CD14-positive monocyte (primary cell): ENCODE results near the gene TENT4B. TPM values are rescaled to one million over a fixed set of nuclear protein-coding genes. Genes with fewer than 3 reads are reported as not detected.
A peak's percentile ranks its signal among the peaks of the same experiment; 100 is the strongest.

Experiments
- DNase-seq, 3 donors: peaks; one replicate each; pipeline ENCODE4 v3.0.0-alpha.2; 2011 to 2022
- H2AFZ ChIP-seq: 2 replicates; pipeline ENCODE4 v1.6.0; 2012; ENCODE audit warnings: mild to moderate bottlenecking, low read depth, low read length, inconsistent platforms; ENCODE audit not compliant: insufficient read depth, poor library complexity, severe bottlenecking
- H3K27ac ChIP-seq, 2 donors: 1 replicate in 1 of 2; 2 replicates in 1 of 2; pipeline ENCODE4 v1.5.1; 2012 to 2013; ENCODE audit warnings: low read length in 2 of 2, control low read depth in 1 of 2, inconsistent platforms in 1 of 2, low read depth in 1 of 2, mild to moderate bottlenecking in 1 of 2
- H3K27me3 ChIP-seq, 2 donors: one replicate each; pipeline versions ENCODE4 v1.6.0 to v1.6.1; 2011 to 2013; ENCODE audit warnings: low read length in 2 of 2; ENCODE audit not compliant: control insufficient read depth in 2 of 2, insufficient read depth in 2 of 2
- H3K36me3 ChIP-seq, 2 donors: replicated peaks in 1 of 2; 1 replicate in 1 of 2; 2 replicates in 1 of 2; pipeline versions ENCODE4 v1.5.1 to v1.6.1; 2012 to 2013; ENCODE audit warnings: low read length in 2 of 2, control low read depth in 1 of 2, inconsistent platforms in 1 of 2, mild to moderate bottlenecking in 1 of 2; ENCODE audit not compliant: insufficient read depth in 2 of 2, control insufficient read depth in 1 of 2
- H3K4me1 ChIP-seq, 2 donors: 1 replicate in 1 of 2; 2 replicates in 1 of 2; pipeline versions ENCODE4 v1.5.1 to v1.6.1; 2012 to 2013; ENCODE audit warnings: low read length in 2 of 2, control low read depth in 1 of 2, inconsistent platforms in 1 of 2, mild to moderate bottlenecking in 1 of 2, moderate library complexity in 1 of 2; ENCODE audit not compliant: insufficient read depth in 2 of 2, control insufficient read depth in 1 of 2
- H3K4me2 ChIP-seq: replicated peaks from 2 replicates; pipeline ENCODE3; 2012; ENCODE audit warnings: low read length, moderate library complexity, mild to moderate bottlenecking; ENCODE audit not compliant: poor library complexity, severe bottlenecking; ENCODE audit errors: extremely low read depth
- H3K4me3 ChIP-seq, 3 experiments: fragments of 200-600 bp in 1 of 3; sonication (generic) in 1 of 3; replicated peaks in 1 of 3; 1 replicate in 2 of 3; 2 replicates in 1 of 3; pipeline ENCODE4 v1.5.1; 2011 to 2013; ENCODE audit warnings: low read length in 3 of 3, mild to moderate bottlenecking in 3 of 3, control low read depth in 2 of 3, low read depth in 2 of 3, inconsistent platforms in 1 of 3, moderate library complexity in 1 of 3
- H3K79me2 ChIP-seq: 2 replicates; pipeline ENCODE4 v1.6.0; 2012; ENCODE audit warnings: mild to moderate bottlenecking, control low read depth, inconsistent platforms, low read length, moderate library complexity; ENCODE audit not compliant: insufficient read depth
- H3K9ac ChIP-seq: 2 replicates; pipeline ENCODE4 v1.6.0; 2017; ENCODE audit warnings: low read length, mild to moderate bottlenecking; ENCODE audit not compliant: insufficient read depth, poor library complexity, severe bottlenecking
- H3K9me3 ChIP-seq, 2 donors: replicated peaks in 1 of 2; 1 replicate in 1 of 2; 2 replicates in 1 of 2; pipeline versions ENCODE4 v1.5.1 to v1.6.1; 2012 to 2013; ENCODE audit warnings: low read length in 2 of 2, control low read depth in 1 of 2; ENCODE audit not compliant: control insufficient read depth in 1 of 2, insufficient read depth in 1 of 2
- H4K20me1 ChIP-seq: 2 replicates; pipeline ENCODE4 v1.6.0; 2012; ENCODE audit warnings: mild to moderate bottlenecking, low read length, control low read depth, moderate library complexity; ENCODE audit not compliant: insufficient read depth
- H3K27ac Mint-ChIP-seq, 7 donors: one replicate each; pipeline ENCODE4 v1.8.0; 2020; ENCODE audit warnings: mild to moderate bottlenecking in 7 of 7, mixed read lengths in 7 of 7, moderate library complexity in 6 of 7, inconsistent platforms in 2 of 7
- H3K27me3 Mint-ChIP-seq, 3 donors: one replicate each; pipeline ENCODE4 v1.8.0; 2021 to 2022; ENCODE audit warnings: low read depth in 3 of 3, mild to moderate bottlenecking in 3 of 3, mixed read lengths in 3 of 3, moderate library complexity in 3 of 3, inconsistent platforms in 1 of 3
- H3K36me3 Mint-ChIP-seq, 2 donors: one replicate each; pipeline ENCODE4 v1.8.0; 2020; ENCODE audit warnings: mixed read lengths in 2 of 2, inconsistent platforms in 1 of 2, mild to moderate bottlenecking in 1 of 2
- H3K4me1 Mint-ChIP-seq: one replicate; pipeline ENCODE4 v1.8.0; 2020; ENCODE audit warnings: mild to moderate bottlenecking, mixed read lengths
- H3K4me3 Mint-ChIP-seq, 2 donors: one replicate each; pipeline ENCODE4 v1.8.0; 2020; ENCODE audit warnings: mild to moderate bottlenecking in 2 of 2, mixed read lengths in 2 of 2, moderate library complexity in 1 of 2
- H3K9me3 Mint-ChIP-seq, 7 donors: one replicate each; pipeline ENCODE4 v1.8.0; 2020 to 2022; ENCODE audit warnings: mixed read lengths in 7 of 7, mild to moderate bottlenecking in 6 of 7, moderate library complexity in 6 of 7, inconsistent platforms in 2 of 7
- WGBS: methylation state at CpG from one replicate; pipeline ENCODE4 v1.1.5; 2013; ENCODE audit warnings: missing lambda C conversion rate; ENCODE audit not compliant: insufficient coverage; 5-methylcytosine and 5-hydroxymethylcytosine counted together
- intact Hi-C, 2 donors: fragments of 100-400 bp; cut with micrococcal nuclease; formaldehyde crosslinking; loops; one replicate each; pipeline versions ENCODE4 v1.15.0 to v1.15.1; 2023
- polyA plus RNA-seq, 3 donors: library from polyadenylated mRNA; depleted of rRNA in 1 of 3; unstranded in 2 of 3; stranded (reverse) in 1 of 3; fragments of 300-500 nt in 2 of 3; fragments of >200 nt in 1 of 3; fragmentation: Illumina TruSeq in 2 of 3; gene quantifications; 1 replicate in 2 of 3; 2 replicates in 1 of 3; pipeline ENCODE4 v1.2.3, GENCODE V29; 2012 to 2021
- TF ChIP-seq, protein P1 (sequence below): fragments of 200-600 bp; IDR thresholded peaks from one replicate; pipeline ENCODE4 v1.8.0; 2022; ENCODE audit warnings: antibody characterized with exemption, mild to moderate bottlenecking

Gene TENT4B
- polyA plus RNA-seq, 3 donors = 1.4 to 9.0 (median 1.7) TPM

DNA sequence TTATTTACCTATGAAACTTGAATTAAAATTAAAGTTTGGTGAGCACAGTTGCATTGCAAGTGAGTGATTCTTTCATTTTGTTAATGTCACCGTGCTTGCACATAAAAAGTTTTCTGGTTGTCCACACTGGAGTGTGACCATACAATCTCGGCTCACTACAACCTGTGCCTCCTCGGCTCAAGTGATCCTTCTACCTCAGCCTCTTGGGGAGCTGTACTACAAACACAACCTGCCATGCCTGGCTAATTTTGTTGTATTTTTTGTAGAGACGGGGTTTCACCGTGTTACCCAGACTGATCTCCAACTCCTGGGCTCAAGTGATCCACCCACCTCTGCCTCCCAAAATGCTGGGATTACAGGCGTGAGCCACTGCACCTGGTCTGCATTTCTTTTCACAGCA lies 63.1 kb downstream of the TENT4B start:
- H3K4me3 Mint-ChIP-seq = no peak overlapping the region
- Histone ChIP-seq H3K27ac (no peak overlapping the region), H3K4me3 (no peak overlapping the region), H3K9me3 (no peaks in the 10 kb centered on the region), H3K4me2 (no peak overlapping the region), H3K27me3 (no peaks in the 10 kb centered on the region), H3K79me2 (peaks cover 15% of the 10 kb centered on the region), H3K36me3 (peaks cover 68 to 87% of the 10 kb centered on the region in 2 donors), H2AFZ (no peak overlapping the region), H3K9ac (no peak overlapping the region), H4K20me1 (peaks cover 24% of the 10 kb centered on the region), H3K4me1 (no peaks in the 10 kb centered on the region)
- 89% methylated on average over 3 of the region's 6 CpGs for WGBS
- H3K27ac Mint-ChIP-seq = no peak overlapping the region
- intact Hi-C loops = loop anchor here in 1 of 2 donors (10.0 kb wide), 1 partner anchor 149 kb away; the partner anchor contains the start of gene BRD7
- H3K4me1 Mint-ChIP-seq = no peaks in the 10 kb centered on the region
- peaks cover 74 to 82% of the 10 kb centered on the region in 2 donors for H3K36me3 Mint-ChIP-seq
- DNase-seq = no peak
- peaks cover 0 to 2% (median 0%) of the 10 kb centered on the region in 7 donors for H3K9me3 Mint-ChIP-seq
- TF ChIP-seq, protein P1, sequence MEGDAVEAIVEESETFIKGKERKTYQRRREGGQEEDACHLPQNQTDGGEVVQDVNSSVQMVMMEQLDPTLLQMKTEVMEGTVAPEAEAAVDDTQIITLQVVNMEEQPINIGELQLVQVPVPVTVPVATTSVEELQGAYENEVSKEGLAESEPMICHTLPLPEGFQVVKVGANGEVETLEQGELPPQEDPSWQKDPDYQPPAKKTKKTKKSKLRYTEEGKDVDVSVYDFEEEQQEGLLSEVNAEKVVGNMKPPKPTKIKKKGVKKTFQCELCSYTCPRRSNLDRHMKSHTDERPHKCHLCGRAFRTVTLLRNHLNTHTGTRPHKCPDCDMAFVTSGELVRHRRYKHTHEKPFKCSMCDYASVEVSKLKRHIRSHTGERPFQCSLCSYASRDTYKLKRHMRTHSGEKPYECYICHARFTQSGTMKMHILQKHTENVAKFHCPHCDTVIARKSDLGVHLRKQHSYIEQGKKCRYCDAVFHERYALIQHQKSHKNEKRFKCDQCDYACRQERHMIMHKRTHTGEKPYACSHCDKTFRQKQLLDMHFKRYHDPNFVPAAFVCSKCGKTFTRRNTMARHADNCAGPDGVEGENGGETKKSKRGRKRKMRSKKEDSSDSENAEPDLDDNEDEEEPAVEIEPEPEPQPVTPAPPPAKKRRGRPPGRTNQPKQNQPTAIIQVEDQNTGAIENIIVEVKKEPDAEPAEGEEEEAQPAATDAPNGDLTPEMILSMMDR = no peak
- no peaks in the 10 kb centered on the region for H3K27me3 Mint-ChIP-seq

DNA sequence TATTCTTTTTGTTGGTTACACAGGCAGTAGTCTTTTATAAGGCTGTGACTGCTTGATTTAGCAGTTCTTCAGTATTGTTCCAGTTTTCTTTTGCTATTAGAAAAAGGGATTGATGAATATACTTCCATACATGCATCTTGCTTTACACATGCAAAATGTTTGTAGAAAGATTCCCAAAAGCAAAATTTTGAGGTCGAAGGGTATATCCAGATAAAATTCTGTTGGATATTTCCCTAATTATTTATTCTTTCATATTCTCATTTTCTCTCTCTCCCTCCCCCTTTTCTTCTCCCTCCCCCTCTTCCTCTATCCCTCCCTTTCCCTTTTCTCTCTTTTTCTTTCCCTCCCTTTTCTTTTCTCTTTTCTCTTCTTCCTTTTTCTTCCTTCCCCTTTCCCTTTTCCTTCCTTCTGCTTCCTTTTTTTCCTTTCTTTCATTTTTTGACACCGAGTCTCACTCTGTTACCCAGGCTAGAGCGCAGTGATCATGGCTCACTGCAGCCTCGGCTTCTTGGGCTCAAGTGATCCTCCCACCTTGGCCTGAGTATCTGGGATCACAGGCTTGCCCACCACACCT lies 66.4 kb downstream of the TENT4B start:
- no peak overlapping the region for H3K9ac ChIP-seq
- no peak overlapping the region for H3K27ac ChIP-seq
- H2AFZ ChIP-seq = no peak overlapping the region
- H3K9me3 ChIP-seq = no peaks in the 10 kb centered on the region
- TF ChIP-seq, protein P1 = no peak
- peaks cover 4% of the 10 kb centered on the region for H4K20me1 ChIP-seq
- H3K4me3 ChIP-seq = no peak overlapping the region
- no peaks in the 10 kb centered on the region for H3K27me3 Mint-ChIP-seq
- no peaks in the 10 kb centered on the region for H3K27me3 ChIP-seq
- H3K27ac Mint-ChIP-seq = peak overlapping the region in 1 of 7 donors; percentile 34
- H3K9me3 Mint-ChIP-seq = no peaks in the 10 kb centered on the region
- WGBS = 91% methylated on average over 4 of the region's 4 CpGs
- DNase-seq = no peak
- no peaks in the 10 kb centered on the region for H3K4me1 Mint-ChIP-seq
- peaks cover 74 to 88% of the 10 kb centered on the region in 2 donors for H3K36me3 Mint-ChIP-seq
- H3K4me3 Mint-ChIP-seq = no peak overlapping the region
- H3K4me1 ChIP-seq = no peaks in the 10 kb centered on the region
- intact Hi-C loops = loop anchor here in 1 of 2 donors (10.0 kb wide), 1 partner anchor 145 kb away; the partner anchor contains the start of gene BRD7
- H3K36me3 ChIP-seq = peaks cover 83 to 94% of the 10 kb centered on the region in 2 donors
- H3K4me2 ChIP-seq = no peak overlapping the region
- no peaks in the 10 kb centered on the region for H3K79me2 ChIP-seq
